ENCODE results near the gene SYNPO. TPM values are rescaled to one million over a fixed set of nuclear protein-coding genes. Genes with fewer than 3 reads are reported as not detected.

Gene SYNPO
- polyA plus RNA-seq, 1 of the 3 experiments (the other 2 are of a cell fraction): 5.1 TPM

DNA sequence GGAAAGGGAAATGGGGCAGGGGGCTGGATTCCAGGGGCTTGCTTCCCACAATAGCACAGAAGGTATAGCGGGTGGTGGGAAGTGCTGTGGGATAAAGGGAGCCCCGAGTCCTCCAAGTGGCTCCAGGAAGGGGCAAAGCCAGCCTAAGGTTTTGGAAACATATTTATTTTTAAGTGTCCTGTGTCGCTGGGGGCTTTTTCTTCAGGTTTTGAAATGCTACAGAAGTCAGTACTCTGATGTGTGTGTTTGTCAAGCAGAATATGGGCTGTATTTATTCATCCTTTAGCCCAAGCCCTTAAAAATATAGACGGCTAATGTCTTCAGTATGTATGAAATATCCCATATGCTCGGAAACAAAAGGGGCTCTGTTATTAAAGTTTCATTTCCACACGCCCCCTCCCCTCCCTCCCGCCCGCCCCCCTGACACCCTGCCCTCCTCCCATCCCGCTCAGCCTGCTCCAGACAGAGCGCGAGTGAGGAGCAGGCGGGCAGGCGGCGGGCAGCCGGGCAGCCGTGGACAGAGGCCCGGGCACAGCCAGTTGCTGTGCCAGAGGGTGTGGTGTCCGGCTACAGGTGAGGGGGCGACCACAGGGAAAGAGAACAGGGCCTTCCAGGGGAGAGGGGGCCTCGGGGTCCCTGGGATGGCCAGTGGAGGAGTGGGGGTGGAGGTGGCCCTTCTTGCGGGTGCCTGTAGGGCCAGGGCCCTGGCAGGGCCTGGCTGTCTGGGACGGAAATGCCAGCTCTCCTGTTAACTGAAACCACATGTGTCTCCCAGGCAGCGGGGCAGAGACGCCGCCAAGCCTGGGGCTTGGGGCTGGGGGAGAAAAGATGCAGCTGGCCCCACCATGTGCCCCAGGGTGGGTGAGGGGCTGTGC is 39.6 kb upstream of the SYNPO start:
- Histone ChIP-seq H3K4me1 (ENCODE audit: control insufficient read depth in 1 of 2, insufficient read depth in 2 of 2, low read depth in 1 of 2, low read length in 1 of 2) (peaks cover 32 to 82% of the 10 kb centered on the region in 2 experiments), H3K4me3 (ENCODE audit: low read depth in 2 of 2, low read length in 1 of 2) (peak overlapping the region; percentile 42 to 46), H3K27ac (ENCODE audit: low read depth in 2 of 2, low read length in 1 of 2) (peak overlapping the region; percentile 85 to 99), H4K20me1 (ENCODE audit: insufficient read depth) (no peaks in the 10 kb centered on the region), H3K9me2 (no peaks in the 10 kb centered on the region), H3K9ac (peak overlapping the region; percentile 71), H3K27me3 (ENCODE audit: insufficient read depth) (no peaks in the 10 kb centered on the region), H2AFZ (ENCODE audit: low read depth) (peak overlapping the region; percentile 60; the same call in 1 of the 2 replicates), H3K9me3 (no peaks in the 10 kb centered on the region), H3K36me3 (replicated peaks in 1 of 2; ENCODE audit: control insufficient read depth in 1 of 2, insufficient read depth in 2 of 2, low read length in 1 of 2) (no peaks in the 10 kb centered on the region), H3K4me2 (peak overlapping the region; percentile 84), H3F3A (replicated peaks; ENCODE audit: insufficient read depth) (no peaks in the 10 kb centered on the region), H3K79me2 (ENCODE audit: insufficient read depth) (no peaks in the 10 kb centered on the region)
- CTCF ChIA-PET: interaction anchor here (0.6 to 4.2 kb wide), 12 partner anchors 8 to 57 kb away, joined by 3 to 32 read pairs (median 4); no protein-coding TSS in a partner anchor
- DNase-seq: peak; percentile 91
- WGBS (ENCODE audit: low lambda C conversion rate): 15% methylated on average over 23 of the region's 25 CpGs
- POLR2A ChIA-PET: interaction anchor here (0.6 to 2.4 kb wide), 24 partner anchors 10 to 100 kb away, joined by 3 to 15 read pairs (median 5); partner anchors contain the start of genes RBM22 and SYNPO
- TF ChIP-seq TEAD4 (IDR thresholded peaks at IDR 0.05; ENCODE audit: borderline replicate concordance, insufficient read depth) (0 out of 2 replicates have a peak, but pooled peaks have one; percentile 55), NRF1 (IDR thresholded peaks at IDR 0.05; ENCODE audit: low read depth, low read length) (no peak), FOXM1 (IDR thresholded peaks at IDR 0.05; ENCODE audit: low read depth) (no peak), MXI1 (IDR thresholded peaks at IDR 0.05; ENCODE audit: low read depth, low read length) (no peak), EP300 (IDR thresholded peaks at IDR 0.05; ENCODE audit: borderline replicate concordance in 1 of 2, low read depth in 1 of 2, low read length in 1 of 2) (peak; percentile 82 to 96), RXRA (IDR thresholded peaks at IDR 0.05; ENCODE audit: borderline replicate concordance, low read depth) (peak; percentile 33; the same call in 1 of the 2 replicates), MAX (IDR thresholded peaks at IDR 0.05; ENCODE audit: low read depth) (peak; percentile 40; the same call in 1 of the 2 replicates), RCOR1 (IDR thresholded peaks at IDR 0.05; ENCODE audit: low read length) (peak; percentile 85; the same call in 1 of the 2 replicates), GABPA (IDR thresholded peaks at IDR 0.05; ENCODE audit: low read depth) (no peak), TAF1 (IDR thresholded peaks at IDR 0.05; ENCODE audit: borderline replicate concordance, low read depth, low read length) (no peak), ELF1 (IDR thresholded peaks at IDR 0.05) (no peak), SIN3A (IDR thresholded peaks at IDR 0.05; ENCODE audit: borderline replicate concordance, low read depth, low read length) (no peak), TCF12 (IDR thresholded peaks at IDR 0.05) (peak; percentile 99), RAD21 (IDR thresholded peaks at IDR 0.05; ENCODE audit: low read length) (peak; percentile 16; the same call in 1 of the 2 replicates), NFIC (IDR thresholded peaks at IDR 0.05; ENCODE audit: borderline replicate concordance) (peak; percentile 84), POLR2AphosphoS5 (IDR thresholded peaks at IDR 0.05; ENCODE audit: low read depth, low read length) (peak; percentile 77), FOXJ3 (CRISPR knock-in tag; IDR thresholded peaks at IDR 0.05) (peak; percentile 91), CHD2 (IDR thresholded peaks at IDR 0.05; ENCODE audit: low read length, partially characterized antibody) (peak; percentile 93), USF1 (IDR thresholded peaks at IDR 0.05; ENCODE audit: borderline replicate concordance, low read depth) (0 out of 2 replicates have a peak, but pooled peaks have one; percentile 19)
- TF ChIP-seq, protein P1, sequence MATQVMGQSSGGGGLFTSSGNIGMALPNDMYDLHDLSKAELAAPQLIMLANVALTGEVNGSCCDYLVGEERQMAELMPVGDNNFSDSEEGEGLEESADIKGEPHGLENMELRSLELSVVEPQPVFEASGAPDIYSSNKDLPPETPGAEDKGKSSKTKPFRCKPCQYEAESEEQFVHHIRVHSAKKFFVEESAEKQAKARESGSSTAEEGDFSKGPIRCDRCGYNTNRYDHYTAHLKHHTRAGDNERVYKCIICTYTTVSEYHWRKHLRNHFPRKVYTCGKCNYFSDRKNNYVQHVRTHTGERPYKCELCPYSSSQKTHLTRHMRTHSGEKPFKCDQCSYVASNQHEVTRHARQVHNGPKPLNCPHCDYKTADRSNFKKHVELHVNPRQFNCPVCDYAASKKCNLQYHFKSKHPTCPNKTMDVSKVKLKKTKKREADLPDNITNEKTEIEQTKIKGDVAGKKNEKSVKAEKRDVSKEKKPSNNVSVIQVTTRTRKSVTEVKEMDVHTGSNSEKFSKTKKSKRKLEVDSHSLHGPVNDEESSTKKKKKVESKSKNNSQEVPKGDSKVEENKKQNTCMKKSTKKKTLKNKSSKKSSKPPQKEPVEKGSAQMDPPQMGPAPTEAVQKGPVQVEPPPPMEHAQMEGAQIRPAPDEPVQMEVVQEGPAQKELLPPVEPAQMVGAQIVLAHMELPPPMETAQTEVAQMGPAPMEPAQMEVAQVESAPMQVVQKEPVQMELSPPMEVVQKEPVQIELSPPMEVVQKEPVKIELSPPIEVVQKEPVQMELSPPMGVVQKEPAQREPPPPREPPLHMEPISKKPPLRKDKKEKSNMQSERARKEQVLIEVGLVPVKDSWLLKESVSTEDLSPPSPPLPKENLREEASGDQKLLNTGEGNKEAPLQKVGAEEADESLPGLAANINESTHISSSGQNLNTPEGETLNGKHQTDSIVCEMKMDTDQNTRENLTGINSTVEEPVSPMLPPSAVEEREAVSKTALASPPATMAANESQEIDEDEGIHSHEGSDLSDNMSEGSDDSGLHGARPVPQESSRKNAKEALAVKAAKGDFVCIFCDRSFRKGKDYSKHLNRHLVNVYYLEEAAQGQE (IDR thresholded peaks at IDR 0.05; ENCODE audit: low read depth, low read length): 0 out of 2 replicates have a peak, but pooled peaks have one; percentile 51
- TF ChIP-seq, protein P2, sequence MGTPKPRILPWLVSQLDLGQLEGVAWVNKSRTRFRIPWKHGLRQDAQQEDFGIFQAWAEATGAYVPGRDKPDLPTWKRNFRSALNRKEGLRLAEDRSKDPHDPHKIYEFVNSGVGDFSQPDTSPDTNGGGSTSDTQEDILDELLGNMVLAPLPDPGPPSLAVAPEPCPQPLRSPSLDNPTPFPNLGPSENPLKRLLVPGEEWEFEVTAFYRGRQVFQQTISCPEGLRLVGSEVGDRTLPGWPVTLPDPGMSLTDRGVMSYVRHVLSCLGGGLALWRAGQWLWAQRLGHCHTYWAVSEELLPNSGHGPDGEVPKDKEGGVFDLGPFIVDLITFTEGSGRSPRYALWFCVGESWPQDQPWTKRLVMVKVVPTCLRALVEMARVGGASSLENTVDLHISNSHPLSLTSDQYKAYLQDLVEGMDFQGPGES (IDR thresholded peaks at IDR 0.05; ENCODE audit: low read depth, low read length): no peak
- TF ChIP-seq, protein P3, sequence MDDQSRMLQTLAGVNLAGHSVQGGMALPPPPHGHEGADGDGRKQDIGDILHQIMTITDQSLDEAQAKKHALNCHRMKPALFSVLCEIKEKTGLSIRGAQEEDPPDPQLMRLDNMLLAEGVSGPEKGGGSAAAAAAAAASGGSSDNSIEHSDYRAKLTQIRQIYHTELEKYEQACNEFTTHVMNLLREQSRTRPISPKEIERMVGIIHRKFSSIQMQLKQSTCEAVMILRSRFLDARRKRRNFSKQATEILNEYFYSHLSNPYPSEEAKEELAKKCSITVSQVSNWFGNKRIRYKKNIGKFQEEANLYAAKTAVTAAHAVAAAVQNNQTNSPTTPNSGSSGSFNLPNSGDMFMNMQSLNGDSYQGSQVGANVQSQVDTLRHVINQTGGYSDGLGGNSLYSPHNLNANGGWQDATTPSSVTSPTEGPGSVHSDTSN (IDR thresholded peaks at IDR 0.05): peak; percentile 60
- TF ChIP-seq, protein P4, sequence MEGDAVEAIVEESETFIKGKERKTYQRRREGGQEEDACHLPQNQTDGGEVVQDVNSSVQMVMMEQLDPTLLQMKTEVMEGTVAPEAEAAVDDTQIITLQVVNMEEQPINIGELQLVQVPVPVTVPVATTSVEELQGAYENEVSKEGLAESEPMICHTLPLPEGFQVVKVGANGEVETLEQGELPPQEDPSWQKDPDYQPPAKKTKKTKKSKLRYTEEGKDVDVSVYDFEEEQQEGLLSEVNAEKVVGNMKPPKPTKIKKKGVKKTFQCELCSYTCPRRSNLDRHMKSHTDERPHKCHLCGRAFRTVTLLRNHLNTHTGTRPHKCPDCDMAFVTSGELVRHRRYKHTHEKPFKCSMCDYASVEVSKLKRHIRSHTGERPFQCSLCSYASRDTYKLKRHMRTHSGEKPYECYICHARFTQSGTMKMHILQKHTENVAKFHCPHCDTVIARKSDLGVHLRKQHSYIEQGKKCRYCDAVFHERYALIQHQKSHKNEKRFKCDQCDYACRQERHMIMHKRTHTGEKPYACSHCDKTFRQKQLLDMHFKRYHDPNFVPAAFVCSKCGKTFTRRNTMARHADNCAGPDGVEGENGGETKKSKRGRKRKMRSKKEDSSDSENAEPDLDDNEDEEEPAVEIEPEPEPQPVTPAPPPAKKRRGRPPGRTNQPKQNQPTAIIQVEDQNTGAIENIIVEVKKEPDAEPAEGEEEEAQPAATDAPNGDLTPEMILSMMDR (IDR thresholded peaks at IDR 0.05): no peak

Data from SK-N-SH (cell line).